Panc1 (cell line): ENCODE measurements around the gene TLCD3B. TPM values are rescaled to one million over a fixed set of nuclear protein-coding genes. Genes with fewer than 3 reads are reported as not detected.

Experiments used
- ATAC-seq: fragments of 200-7000 bp; cut with Tn5 transposase; 2 replicates; pipeline ENCODE4 v1.9.1; 2020; ENCODE audit warnings: mild to moderate bottlenecking, moderate library complexity
- BruUV-seq: library from RNA; stranded (reverse); fragments of 400-500 nt; replicated peaks from 2 replicates; lab custom pipeline; 2021; lab: Mats Ljungman, UMichigan
- CTCF ChIA-PET: fragments of 300-600 bp; sonication (Branson Sonifier 250); formaldehyde crosslinking; loops from one replicate; lab custom pipeline; 2022; ENCODE audit warnings: antibody characterized with exemption; lab: Charles Lee
- POLR2A ChIA-PET: fragments of 300-600 bp; sonication (Branson Sonifier 250); formaldehyde crosslinking; loops from one replicate; lab custom pipeline; 2022; ENCODE audit warnings: antibody characterized with exemption; lab: Charles Lee
- DNase-seq: peaks from one replicate; pipeline ENCODE4 v3.0.0-alpha.2; 2010; ENCODE audit warnings: low read depth, low spot score
- H3K27ac ChIP-seq: 2 replicates; pipeline ENCODE4 v1.5.1; 2011; ENCODE audit warnings: mild to moderate bottlenecking, low read length, inconsistent platforms
- H3K27me3 ChIP-seq: fragments of 200-500 bp; sonication (Bioruptor generic); 2 replicates; pipeline ENCODE4 v1.6.0; 2014; ENCODE audit warnings: low read length, inconsistent platforms; ENCODE audit not compliant: control insufficient read depth, insufficient read depth
- H3K36me3 ChIP-seq: fragments of 200-500 bp; sonication (Bioruptor generic); 2 replicates; pipeline ENCODE4 v1.5.1; 2014; ENCODE audit warnings: inconsistent platforms, mild to moderate bottlenecking, low read length, moderate library complexity; ENCODE audit not compliant: control insufficient read depth, insufficient read depth
- H3K4me1 ChIP-seq: 2 replicates; pipeline ENCODE4 v1.5.1; 2011; ENCODE audit warnings: inconsistent platforms, mild to moderate bottlenecking, low read length, moderate library complexity; ENCODE audit not compliant: control insufficient read depth, insufficient read depth
- H3K4me3 ChIP-seq, 2 experiments: 2 replicates each; pipeline ENCODE4 v1.5.1; 2011 to 2012; ENCODE audit warnings: low read depth in 2 of 2, low read length in 2 of 2, mild to moderate bottlenecking in 2 of 2, inconsistent platforms in 1 of 2, moderate library complexity in 1 of 2
- H3K9me3 ChIP-seq: fragments of 200-500 bp; sonication (Bioruptor generic); 2 replicates; pipeline ENCODE4 v1.5.1; 2014; ENCODE audit warnings: low read depth, mild to moderate bottlenecking, inconsistent platforms, low read length, moderate library complexity; ENCODE audit not compliant: control insufficient read depth, insufficient read depth
- POLR2AphosphoS5 ChIP-seq: IDR thresholded peaks from 2 replicates; pipeline ENCODE4 v1.6.1; 2012; ENCODE audit warnings: mild to moderate bottlenecking, low read depth, low read length, moderate library complexity
- SIN3A ChIP-seq: IDR thresholded peaks from 2 replicates; pipeline ENCODE4 v1.6.1; 2012; ENCODE audit warnings: low read depth, mild to moderate bottlenecking, low read length, moderate library complexity, borderline replicate concordance; ENCODE audit not compliant: insufficient read depth
- TCF7L2 ChIP-seq: IDR thresholded peaks from 2 replicates; pipeline ENCODE4 v1.6.1; 2011; ENCODE audit warnings: mild to moderate bottlenecking, low read depth, low read length, inconsistent platforms
- in situ Hi-C: cut with HindIII; loops from 2 replicates; pipeline ENCODE4 v1.10.0; 2016; ENCODE audit warnings: low sequenced_read_pairs, low pct_unique_long_range_greater_than_20kb
- intact Hi-C: fragments of 100-400 bp; cut with micrococcal nuclease; formaldehyde crosslinking; loops from one replicate; pipeline ENCODE4 v1.10.0; 2022; ENCODE audit not compliant: unreplicated experiment
- total RNA-seq: library from RNA; stranded (reverse); gene quantifications from one replicate; pipeline ENCODE4 v1.2.1, GENCODE V29; 2021; ENCODE audit not compliant: unreplicated experiment
- TF ChIP-seq, protein P1 (sequence below): fragments of 450-650 bp; IDR thresholded peaks from 2 replicates; pipeline ENCODE4 v1.5.1; 2017; ENCODE audit warnings: mild to moderate bottlenecking
- TF ChIP-seq, protein P2 (sequence below), 2 experiments: IDR thresholded peaks; 2 replicates each; pipeline ENCODE4 v1.6.1; 2011 to 2012; ENCODE audit warnings: low read depth in 2 of 2, control low read depth in 1 of 2, low read length in 1 of 2, mild to moderate bottlenecking in 1 of 2, moderate library complexity in 1 of 2; ENCODE audit not compliant: insufficient read depth in 1 of 2

The TLCD3B gene
- total RNA-seq, 1 experiment from 2014 or later, result 3.5 TPM

DNA sequence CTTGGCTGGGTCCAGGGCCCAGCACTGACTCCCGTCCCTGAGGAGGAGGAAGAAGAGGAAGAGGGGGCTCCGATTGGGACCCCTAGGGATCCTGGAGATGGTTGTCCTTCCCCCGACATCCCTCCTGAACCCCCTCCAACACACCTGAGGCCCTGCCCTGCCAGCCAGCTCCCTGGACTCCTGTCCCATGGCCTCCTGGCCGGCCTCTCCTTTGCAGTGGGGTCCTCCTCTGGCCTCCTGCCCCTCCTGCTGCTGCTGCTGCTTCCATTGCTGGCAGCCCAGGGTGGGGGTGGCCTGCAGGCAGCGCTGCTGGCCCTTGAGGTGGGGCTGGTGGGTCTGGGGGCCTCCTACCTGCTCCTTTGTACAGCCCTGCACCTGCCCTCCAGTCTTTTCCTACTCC is 44.1 kb downstream of the TLCD3B start:
- no peak overlapping the region for H3K4me3 ChIP-seq
- intact Hi-C loops (no loop called here), in situ Hi-C loops (no loop called here)
- CTCF ChIA-PET, result no interaction called here
- POLR2A ChIA-PET, result interaction anchor here (0.6 kb wide), 1 partner anchor 42 kb away, joined by 8 read pairs; no protein-coding TSS in a partner anchor
- TF ChIP-seq, protein P1, sequence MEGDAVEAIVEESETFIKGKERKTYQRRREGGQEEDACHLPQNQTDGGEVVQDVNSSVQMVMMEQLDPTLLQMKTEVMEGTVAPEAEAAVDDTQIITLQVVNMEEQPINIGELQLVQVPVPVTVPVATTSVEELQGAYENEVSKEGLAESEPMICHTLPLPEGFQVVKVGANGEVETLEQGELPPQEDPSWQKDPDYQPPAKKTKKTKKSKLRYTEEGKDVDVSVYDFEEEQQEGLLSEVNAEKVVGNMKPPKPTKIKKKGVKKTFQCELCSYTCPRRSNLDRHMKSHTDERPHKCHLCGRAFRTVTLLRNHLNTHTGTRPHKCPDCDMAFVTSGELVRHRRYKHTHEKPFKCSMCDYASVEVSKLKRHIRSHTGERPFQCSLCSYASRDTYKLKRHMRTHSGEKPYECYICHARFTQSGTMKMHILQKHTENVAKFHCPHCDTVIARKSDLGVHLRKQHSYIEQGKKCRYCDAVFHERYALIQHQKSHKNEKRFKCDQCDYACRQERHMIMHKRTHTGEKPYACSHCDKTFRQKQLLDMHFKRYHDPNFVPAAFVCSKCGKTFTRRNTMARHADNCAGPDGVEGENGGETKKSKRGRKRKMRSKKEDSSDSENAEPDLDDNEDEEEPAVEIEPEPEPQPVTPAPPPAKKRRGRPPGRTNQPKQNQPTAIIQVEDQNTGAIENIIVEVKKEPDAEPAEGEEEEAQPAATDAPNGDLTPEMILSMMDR, result no peak
- TF ChIP-seq, protein P2, sequence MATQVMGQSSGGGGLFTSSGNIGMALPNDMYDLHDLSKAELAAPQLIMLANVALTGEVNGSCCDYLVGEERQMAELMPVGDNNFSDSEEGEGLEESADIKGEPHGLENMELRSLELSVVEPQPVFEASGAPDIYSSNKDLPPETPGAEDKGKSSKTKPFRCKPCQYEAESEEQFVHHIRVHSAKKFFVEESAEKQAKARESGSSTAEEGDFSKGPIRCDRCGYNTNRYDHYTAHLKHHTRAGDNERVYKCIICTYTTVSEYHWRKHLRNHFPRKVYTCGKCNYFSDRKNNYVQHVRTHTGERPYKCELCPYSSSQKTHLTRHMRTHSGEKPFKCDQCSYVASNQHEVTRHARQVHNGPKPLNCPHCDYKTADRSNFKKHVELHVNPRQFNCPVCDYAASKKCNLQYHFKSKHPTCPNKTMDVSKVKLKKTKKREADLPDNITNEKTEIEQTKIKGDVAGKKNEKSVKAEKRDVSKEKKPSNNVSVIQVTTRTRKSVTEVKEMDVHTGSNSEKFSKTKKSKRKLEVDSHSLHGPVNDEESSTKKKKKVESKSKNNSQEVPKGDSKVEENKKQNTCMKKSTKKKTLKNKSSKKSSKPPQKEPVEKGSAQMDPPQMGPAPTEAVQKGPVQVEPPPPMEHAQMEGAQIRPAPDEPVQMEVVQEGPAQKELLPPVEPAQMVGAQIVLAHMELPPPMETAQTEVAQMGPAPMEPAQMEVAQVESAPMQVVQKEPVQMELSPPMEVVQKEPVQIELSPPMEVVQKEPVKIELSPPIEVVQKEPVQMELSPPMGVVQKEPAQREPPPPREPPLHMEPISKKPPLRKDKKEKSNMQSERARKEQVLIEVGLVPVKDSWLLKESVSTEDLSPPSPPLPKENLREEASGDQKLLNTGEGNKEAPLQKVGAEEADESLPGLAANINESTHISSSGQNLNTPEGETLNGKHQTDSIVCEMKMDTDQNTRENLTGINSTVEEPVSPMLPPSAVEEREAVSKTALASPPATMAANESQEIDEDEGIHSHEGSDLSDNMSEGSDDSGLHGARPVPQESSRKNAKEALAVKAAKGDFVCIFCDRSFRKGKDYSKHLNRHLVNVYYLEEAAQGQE (IDR thresholded peaks at IDR 0.05; ENCODE audit: insufficient read depth in 1 of 2, low read depth in 2 of 2, low read length in 1 of 2), result no peak
- TF ChIP-seq POLR2AphosphoS5 (no peak), SIN3A (no peak), TCF7L2 (no peak)
- BruUV-seq, result no TSS peak
- DNase-seq (no peak), ATAC-seq (no peak)
- H3K9me3 ChIP-seq, result no peaks in the 10 kb centered on the region
- H3K27ac ChIP-seq, result no peak overlapping the region
- H3K36me3 ChIP-seq, result peaks cover 16% of the 10 kb centered on the region
- H3K27me3 ChIP-seq, result no peaks in the 10 kb centered on the region
- peaks cover 7% of the 10 kb centered on the region; the same call in 1 of the 2 replicates for H3K4me1 ChIP-seq

DNA sequence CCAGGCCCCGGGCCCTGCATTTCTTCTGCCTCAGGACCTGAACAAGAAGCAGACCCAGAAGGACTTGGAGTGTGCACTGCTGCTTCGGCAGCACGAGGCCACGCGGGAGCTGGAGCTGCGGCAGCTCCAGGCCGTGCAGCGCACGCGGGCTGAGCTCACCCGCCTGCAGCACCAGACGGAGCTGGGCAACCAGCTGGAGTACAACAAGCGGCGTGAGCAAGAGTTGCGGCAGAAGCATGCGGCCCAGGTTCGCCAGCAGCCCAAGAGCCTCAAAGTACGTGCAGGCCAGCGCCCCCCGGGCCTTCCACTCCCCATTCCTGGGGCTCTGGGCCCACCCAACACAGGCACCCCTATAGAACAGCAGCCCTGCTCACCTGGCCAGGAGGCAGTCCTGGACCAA is 44.8 kb downstream of the TLCD3B start:
- ChIA-PET CTCF (interaction anchor here (0.6 kb wide), 1 partner anchor 179 kb away, joined by 3 read pairs; no protein-coding TSS in a partner anchor), POLR2A (no interaction called here)
- BruUV-seq, result no TSS peak
- intact Hi-C loops (no loop called here), in situ Hi-C loops (no loop called here)
- Histone ChIP-seq H3K36me3 (peaks cover 21% of the 10 kb centered on the region), H3K4me1 (no peaks in the 10 kb centered on the region; the same call in 1 of the 2 replicates), H3K4me3 (no peak overlapping the region), H3K27me3 (no peaks in the 10 kb centered on the region), H3K27ac (no peak overlapping the region), H3K9me3 (no peaks in the 10 kb centered on the region)
- TF ChIP-seq SIN3A (no peak), TCF7L2 (no peak), POLR2AphosphoS5 (no peak)
- TF ChIP-seq, protein P2 (IDR thresholded peaks at IDR 0.05; ENCODE audit: insufficient read depth in 1 of 2, low read depth in 2 of 2, low read length in 1 of 2), result no peak
- TF ChIP-seq, protein P1, result no peak
- ATAC-seq (no peak), DNase-seq (no peak)
